HL-60 (cell line): Measurements from ENCODE around the gene PTPRN.

Experiments used
- CTCF ChIP-seq: IDR thresholded peaks from one replicate; pipeline ENCODE4 v1.5.1; 2011; ENCODE audit warnings: low read length, control low read depth, inconsistent platforms; ENCODE audit not compliant: insufficient read depth
- POLR2AphosphoS5 ChIP-seq: IDR thresholded peaks from 2 replicates; pipeline ENCODE4 v1.6.1; 2012; ENCODE audit warnings: low read depth
- REST ChIP-seq: IDR thresholded peaks from 2 replicates; pipeline ENCODE4 v1.6.1; 2012; ENCODE audit warnings: low read depth; ENCODE audit not compliant: insufficient replicate concordance

- no peak for TF ChIP-seq CTCF
- TF ChIP-seq REST: no peak
- no peak for TF ChIP-seq POLR2AphosphoS5
Observed at GRCh38 chr2:219325136-219325535, 15.9 kb upstream of the PTPRN start.
